Mesendoderm (in vitro differentiated cells): Measurements from ENCODE around the gene ECI2.

Source experiments
- DNase-seq: peaks from one replicate; pipeline ENCODE4 v3.0.0; 2013
- H2AK5ac ChIP-seq: 2 replicates; pipeline ENCODE4 v1.6.1; 2013; ENCODE audit warnings: low read length, inconsistent platforms
- H2BK120ac ChIP-seq: 2 replicates; pipeline ENCODE4 v1.6.1; 2013; ENCODE audit warnings: low read depth, mild to moderate bottlenecking, low read length, moderate library complexity, mixed read lengths
- H2BK15ac ChIP-seq: replicated peaks from 2 replicates; pipeline ENCODE4 v1.6.1; 2013; ENCODE audit warnings: low read depth, mild to moderate bottlenecking, moderate library complexity
- H2BK5ac ChIP-seq: 2 replicates; pipeline ENCODE4 v1.6.1; 2013; ENCODE audit warnings: low read length, inconsistent platforms
- H3K18ac ChIP-seq: 2 replicates; pipeline ENCODE4 v1.6.1; 2013; ENCODE audit warnings: mild to moderate bottlenecking, low read length, mixed read lengths
- H3K23ac ChIP-seq: one replicate; pipeline ENCODE4 v1.6.1; 2013; ENCODE audit warnings: low read length
- H3K27ac ChIP-seq: 2 replicates; pipeline ENCODE4 v1.5.1; 2013; ENCODE audit warnings: low read depth, mild to moderate bottlenecking, inconsistent platforms, low read length, moderate library complexity
- H3K27me3 ChIP-seq: 2 replicates; pipeline ENCODE4 v1.6.1; 2013; ENCODE audit warnings: low read length, control low read depth, mild to moderate bottlenecking, inconsistent platforms; ENCODE audit not compliant: insufficient read depth, poor library complexity
- H3K36me3 ChIP-seq: 2 replicates; pipeline ENCODE4 v1.6.1; 2013; ENCODE audit warnings: low read length, inconsistent platforms; ENCODE audit not compliant: control insufficient read depth, insufficient read depth
- H3K4ac ChIP-seq: one replicate; pipeline ENCODE4 v1.6.1; 2013; ENCODE audit warnings: low read depth, mild to moderate bottlenecking, low read length, moderate library complexity
- H3K4me1 ChIP-seq: 2 replicates; pipeline ENCODE4 v1.6.1; 2013; ENCODE audit warnings: low read depth, low read length, inconsistent platforms; ENCODE audit not compliant: control insufficient read depth
- H3K4me2 ChIP-seq: 2 replicates; pipeline ENCODE4 v1.6.1; 2013; ENCODE audit warnings: low read length
- H3K4me3 ChIP-seq: 2 replicates; pipeline ENCODE4 v1.5.1; 2013; ENCODE audit warnings: mild to moderate bottlenecking, low read length
- H3K56ac ChIP-seq: one replicate; pipeline ENCODE4 v1.6.1; 2013; ENCODE audit warnings: low read length
- H3K79me1 ChIP-seq: 2 replicates; pipeline ENCODE4 v1.6.1; 2013; ENCODE audit warnings: low read length, inconsistent platforms
- H3K79me2 ChIP-seq: 2 replicates; pipeline ENCODE4 v1.6.1; 2013; ENCODE audit warnings: mild to moderate bottlenecking, low read length; ENCODE audit not compliant: control insufficient read depth, insufficient read depth
- H3K9ac ChIP-seq: 2 replicates; pipeline ENCODE4 v1.6.1; 2013; ENCODE audit warnings: low read length, inconsistent platforms
- H4K5ac ChIP-seq: one replicate; pipeline ENCODE4 v1.6.1; 2013; ENCODE audit warnings: low read length
- H4K8ac ChIP-seq: one replicate; pipeline ENCODE4 v1.6.1; 2013; ENCODE audit warnings: low read depth, mild to moderate bottlenecking, control low read depth, low read length, moderate library complexity
- WGBS: extraction: QIAGEN DNeasy Blood & Tissue Kit; methylation state at CpG from one replicate; pipeline ENCODE4 v1.1.7; 2013; ENCODE audit warnings: low lambda C conversion rate, missing lambda C conversion rate; ENCODE audit not compliant: insufficient coverage; ENCODE audit errors: extremely low coverage; 5-methylcytosine and 5-hydroxymethylcytosine counted together

The ECI2 gene

GRCh38 chr6:4103929-4104328 is 31.4 kb downstream of the ECI2 start:
- Histone ChIP-seq H2AK5ac (no peak overlapping the region), H3K4me2 (no peak overlapping the region), H3K4ac (no peak overlapping the region), H3K27ac (no peak overlapping the region), H3K56ac (no peak overlapping the region), H3K79me2 (no peaks in the 10 kb centered on the region), H3K9ac (no peak overlapping the region), H3K23ac (no peak overlapping the region), H3K4me1 (no peaks in the 10 kb centered on the region), H2BK5ac (no peak overlapping the region), H3K18ac (no peak overlapping the region), H2BK120ac (no peak overlapping the region), H3K36me3 (no peaks in the 10 kb centered on the region), H2BK15ac (no peak overlapping the region), H4K8ac (no peak overlapping the region), H3K27me3 (no peaks in the 10 kb centered on the region), H3K4me3 (no peak overlapping the region), H3K79me1 (no peaks in the 10 kb centered on the region), H4K5ac (no peak overlapping the region)
- no CpG with 5 or more reads among the region's 5 CpGs for WGBS
- peak; percentile 43 for DNase-seq

DNA sequence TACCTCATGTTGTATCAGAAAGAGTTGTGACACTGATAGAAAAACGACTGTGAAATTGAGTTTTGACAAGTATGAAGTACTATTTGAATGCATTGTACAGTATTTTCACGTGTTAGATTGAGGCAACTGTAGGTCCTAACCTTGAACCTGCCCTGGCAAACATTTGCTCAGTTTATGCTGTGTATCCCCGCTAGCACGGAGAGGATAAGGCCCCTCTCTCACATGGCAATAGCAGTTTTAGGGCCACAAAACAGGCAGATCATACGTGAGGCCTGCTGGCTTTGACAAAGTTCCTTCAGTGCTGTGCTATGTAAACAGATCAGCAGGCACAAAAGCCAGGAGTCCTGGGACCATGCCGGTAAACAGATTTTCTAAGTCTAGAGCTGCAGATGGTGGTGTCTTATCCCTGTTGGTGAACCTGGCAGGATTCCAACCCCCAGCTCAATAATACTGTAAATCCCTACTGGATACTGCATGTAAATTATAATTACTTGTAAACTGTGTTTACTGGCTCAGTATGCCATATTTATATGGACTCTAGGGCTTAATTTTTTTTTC is 32.6 kb downstream of the ECI2 start:
- no peak overlapping the region for H3K4me3 ChIP-seq
- H3K27me3 ChIP-seq, result no peaks in the 10 kb centered on the region
- H4K5ac ChIP-seq, result no peak overlapping the region
- no peak overlapping the region for H3K56ac ChIP-seq
- H2BK5ac ChIP-seq, result no peak overlapping the region
- H3K9ac ChIP-seq, result no peak overlapping the region
- H2AK5ac ChIP-seq, result no peak overlapping the region
- no peaks in the 10 kb centered on the region for H3K79me2 ChIP-seq
- no peak overlapping the region for H3K4ac ChIP-seq
- H3K18ac ChIP-seq, result no peak overlapping the region
- H4K8ac ChIP-seq, result no peak overlapping the region
- no peak overlapping the region for H3K27ac ChIP-seq
- no peaks in the 10 kb centered on the region for H3K4me1 ChIP-seq
- H2BK120ac ChIP-seq, result no peak overlapping the region
- no peak overlapping the region for H3K4me2 ChIP-seq
- no peak overlapping the region for H3K23ac ChIP-seq
- no peaks in the 10 kb centered on the region for H3K79me1 ChIP-seq
- WGBS, result no CpG with 5 or more reads among the region's 6 CpGs
- H3K36me3 ChIP-seq, result no peaks in the 10 kb centered on the region
- H2BK15ac ChIP-seq, result no peak overlapping the region
- no peak for DNase-seq

DNA sequence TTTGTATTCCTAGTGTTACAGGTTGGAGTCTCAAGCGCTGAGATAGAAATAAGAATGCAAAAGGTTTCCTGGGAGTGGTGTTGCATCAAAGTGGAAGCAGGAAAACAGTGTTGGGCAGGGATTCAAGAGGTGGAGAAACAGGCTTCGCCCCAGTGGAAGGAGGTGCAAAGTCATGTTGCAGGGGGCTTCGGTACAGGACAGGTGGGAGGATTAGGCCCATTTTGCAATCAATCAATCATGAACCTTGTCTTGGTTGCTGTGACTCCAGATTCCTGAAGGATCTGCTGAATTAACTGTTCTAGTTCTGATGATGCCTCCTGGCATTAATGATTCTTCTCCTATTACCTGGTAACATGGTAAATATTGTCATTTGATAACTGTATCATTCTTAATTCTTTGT is 34.1 kb downstream of the ECI2 start:
- Histone ChIP-seq H3K18ac (no peak overlapping the region), H2AK5ac (no peak overlapping the region), H2BK5ac (no peak overlapping the region), H3K4me2 (no peak overlapping the region), H3K79me1 (no peaks in the 10 kb centered on the region), H3K27me3 (no peaks in the 10 kb centered on the region), H2BK120ac (no peak overlapping the region), H4K8ac (no peak overlapping the region), H4K5ac (no peak overlapping the region), H3K4ac (no peak overlapping the region), H2BK15ac (no peak overlapping the region), H3K4me1 (no peaks in the 10 kb centered on the region), H3K27ac (no peak overlapping the region), H3K4me3 (no peak overlapping the region), H3K79me2 (no peaks in the 10 kb centered on the region), H3K56ac (no peak overlapping the region), H3K36me3 (no peaks in the 10 kb centered on the region), H3K23ac (no peak overlapping the region), H3K9ac (no peak overlapping the region)
- no peak for DNase-seq
- no CpG with 5 or more reads among the region's 3 CpGs for WGBS

GRCh38 chr6:4100655-4101054 is 34.7 kb downstream of the ECI2 start:
- no peak overlapping the region for H4K5ac ChIP-seq
- no peak for DNase-seq
- H3K36me3 ChIP-seq, result no peaks in the 10 kb centered on the region
- no CpG with 5 or more reads among the region's 5 CpGs for WGBS
- no peaks in the 10 kb centered on the region for H3K79me2 ChIP-seq
- H4K8ac ChIP-seq, result no peak overlapping the region
- no peaks in the 10 kb centered on the region for H3K27me3 ChIP-seq
- H3K4me1 ChIP-seq, result no peaks in the 10 kb centered on the region
- H2BK120ac ChIP-seq, result no peak overlapping the region
- H2AK5ac ChIP-seq, result no peak overlapping the region
- H3K4me3 ChIP-seq, result no peak overlapping the region
- no peaks in the 10 kb centered on the region for H3K79me1 ChIP-seq
- no peak overlapping the region for H3K18ac ChIP-seq
- no peak overlapping the region for H3K4ac ChIP-seq
- no peak overlapping the region for H2BK5ac ChIP-seq
- H3K56ac ChIP-seq, result no peak overlapping the region
- H3K4me2 ChIP-seq, result no peak overlapping the region
- H3K9ac ChIP-seq, result no peak overlapping the region
- H3K27ac ChIP-seq, result no peak overlapping the region
- H2BK15ac ChIP-seq, result no peak overlapping the region
- H3K23ac ChIP-seq, result no peak overlapping the region

GRCh38 chr6:4093288-4093687 is 42.1 kb downstream of the ECI2 start:
- Histone ChIP-seq H3K9ac (no peak overlapping the region), H3K27ac (no peak overlapping the region), H3K23ac (no peak overlapping the region), H4K8ac (no peak overlapping the region), H2BK5ac (no peak overlapping the region), H2BK15ac (no peak overlapping the region), H3K27me3 (no peaks in the 10 kb centered on the region), H3K4me3 (no peak overlapping the region), H3K4me2 (no peak overlapping the region), H3K4me1 (no peaks in the 10 kb centered on the region), H3K18ac (no peak overlapping the region), H3K56ac (no peak overlapping the region), H3K4ac (no peak overlapping the region), H2AK5ac (no peak overlapping the region), H3K36me3 (no peaks in the 10 kb centered on the region), H2BK120ac (no peak overlapping the region), H4K5ac (no peak overlapping the region), H3K79me1 (no peaks in the 10 kb centered on the region), H3K79me2 (no peaks in the 10 kb centered on the region)
- WGBS, result no CpG with 5 or more reads among the region's 1 CpG
- no peak for DNase-seq

DNA sequence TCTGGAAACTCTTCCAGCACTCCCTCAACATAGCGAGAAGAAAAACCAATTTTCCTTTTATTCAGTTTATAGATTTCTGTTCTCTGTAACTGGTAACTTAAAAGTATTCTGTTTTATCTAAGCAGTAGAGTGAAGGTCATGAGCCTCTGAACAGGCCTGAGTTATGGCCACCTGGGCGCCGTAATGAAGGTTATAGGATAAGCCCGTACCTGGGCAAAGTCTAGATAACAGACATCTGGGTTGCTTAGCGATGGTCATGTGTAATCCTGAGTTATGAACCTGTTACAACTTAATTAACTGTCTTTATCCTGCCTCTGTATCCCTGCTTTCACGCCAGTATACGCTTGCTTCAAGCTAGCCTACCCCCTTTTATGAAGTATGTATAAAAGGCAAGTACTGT is 43.4 kb downstream of the ECI2 start:
- no CpG with 5 or more reads among the region's 7 CpGs for WGBS
- H4K5ac ChIP-seq, result no peak overlapping the region
- DNase-seq, result no peak

More for the DNA sequence above, 43.4 kb downstream of the ECI2 start:
- no peak overlapping the region for H3K27ac ChIP-seq
- no peak overlapping the region for H3K9ac ChIP-seq
- no peak overlapping the region for H2AK5ac ChIP-seq
- no peak overlapping the region for H3K56ac ChIP-seq
- no peak overlapping the region for H3K4me2 ChIP-seq
- H2BK15ac ChIP-seq, result no peak overlapping the region
- H3K27me3 ChIP-seq, result no peaks in the 10 kb centered on the region
- H3K23ac ChIP-seq, result no peak overlapping the region
- H2BK120ac ChIP-seq, result no peak overlapping the region
- no peak overlapping the region for H3K4me3 ChIP-seq
- H2BK5ac ChIP-seq, result no peak overlapping the region
- no peak overlapping the region for H4K8ac ChIP-seq
- no peaks in the 10 kb centered on the region for H3K79me1 ChIP-seq
- no peaks in the 10 kb centered on the region for H3K79me2 ChIP-seq
- no peak overlapping the region for H3K18ac ChIP-seq
- no peak overlapping the region for H3K4ac ChIP-seq
- no peaks in the 10 kb centered on the region for H3K36me3 ChIP-seq
- H3K4me1 ChIP-seq, result no peaks in the 10 kb centered on the region
